IMR-90 (cell line): ENCODE results near the gene SIK2. TPM values are rescaled to one million over a fixed set of nuclear protein-coding genes. Genes with fewer than 3 reads are reported as not detected.

Experiments
- ATAC-seq: fragments of 200-7000 bp; cut with Tn5 transposase; 2 replicates; pipeline ENCODE4 v1.9.1; 2020; ENCODE audit warnings: low read depth, mild to moderate bottlenecking, moderate library complexity
- BruUV-seq: library from RNA; stranded (reverse); fragments of 400-500 nt; replicated peaks from 2 replicates; lab custom pipeline; 2021; lab: Mats Ljungman, UMichigan
- CTCF ChIA-PET: fragments of 300-600 bp; formaldehyde crosslinking; extraction: SDS; loops from one replicate; lab custom pipeline; 2021; ENCODE audit warnings: antibody characterized with exemption; lab: Yijun Ruan, JAX
- POLR2A ChIA-PET: fragments of 300-600 bp; sonication (Branson Sonifier 250); formaldehyde crosslinking; loops from one replicate; lab custom pipeline; 2022; ENCODE audit warnings: antibody characterized with exemption; ENCODE audit not compliant: unreplicated experiment; lab: Charles Lee
- DNase-seq: peaks from one replicate; pipeline ENCODE4 v3.0.0; 2013
- H2AFZ ChIP-seq: replicated peaks from 2 replicates; pipeline ENCODE3; 2013; ENCODE audit warnings: low read length, mild to moderate bottlenecking; ENCODE audit not compliant: poor library complexity
- H2AK5ac ChIP-seq: 2 replicates; pipeline ENCODE4 v1.6.1; 2013; ENCODE audit warnings: low read depth, low read length, inconsistent platforms
- H2AK9ac ChIP-seq: replicated peaks from 2 replicates; pipeline ENCODE3; 2013; ENCODE audit warnings: mild to moderate bottlenecking, low read depth, low read length, moderate library complexity; ENCODE audit not compliant: poor library complexity
- H2BK120ac ChIP-seq: 2 replicates; pipeline ENCODE4 v1.6.1; 2013; ENCODE audit warnings: low read depth, low read length, inconsistent platforms
- H2BK15ac ChIP-seq: 3 replicates; pipeline ENCODE4 v1.6.1; 2013; ENCODE audit warnings: low read depth, low read length, inconsistent platforms
- H2BK20ac ChIP-seq: 2 replicates; pipeline ENCODE4 v1.6.1; 2013; ENCODE audit warnings: low read depth, mild to moderate bottlenecking, inconsistent platforms, low read length, moderate library complexity
- H2BK5ac ChIP-seq: 2 replicates; pipeline ENCODE4 v1.6.1; 2013; ENCODE audit warnings: mild to moderate bottlenecking, low read depth, low read length, inconsistent platforms; ENCODE audit not compliant: poor library complexity, severe bottlenecking
- H3K14ac ChIP-seq: replicated peaks from 2 replicates; pipeline ENCODE4 v1.6.1; 2013; ENCODE audit warnings: low read depth, low read length, inconsistent platforms
- H3K18ac ChIP-seq: 2 replicates; pipeline ENCODE4 v1.6.1; 2013; ENCODE audit warnings: low read depth, low read length, control low read depth
- H3K23ac ChIP-seq: 2 replicates; pipeline ENCODE4 v1.6.1; 2013; ENCODE audit warnings: low read depth, low read length, inconsistent platforms
- H3K27ac ChIP-seq: 2 replicates; pipeline ENCODE4 v1.5.1; 2013; ENCODE audit warnings: mild to moderate bottlenecking, control low read depth, low read length; ENCODE audit not compliant: insufficient read depth
- H3K27me3 ChIP-seq: 2 replicates; pipeline ENCODE4 v1.6.1; 2013; ENCODE audit warnings: low read length; ENCODE audit not compliant: control insufficient read depth, insufficient read depth
- H3K36me3 ChIP-seq: 2 replicates; pipeline ENCODE4 v1.6.1; 2013; ENCODE audit warnings: low read length, mixed read lengths; ENCODE audit not compliant: control insufficient read depth, insufficient read depth
- H3K4ac ChIP-seq: 2 replicates; pipeline ENCODE4 v1.6.1; 2013; ENCODE audit warnings: low read depth, low read length, inconsistent platforms
- H3K4me1 ChIP-seq: 2 replicates; pipeline ENCODE4 v1.6.1; 2013; ENCODE audit warnings: low read length, mixed read lengths; ENCODE audit not compliant: control insufficient read depth, insufficient read depth
- H3K4me2 ChIP-seq: 2 replicates; pipeline ENCODE4 v1.6.1; 2013; ENCODE audit warnings: low read depth, mild to moderate bottlenecking, control low read depth, low read length, moderate library complexity
- H3K4me3 ChIP-seq: 2 replicates; pipeline ENCODE4 v1.5.1; 2013; ENCODE audit warnings: low read depth, mild to moderate bottlenecking, control low read depth, low read length, moderate library complexity; ENCODE audit not compliant: insufficient read depth
- H3K56ac ChIP-seq: 2 replicates; pipeline ENCODE4 v1.6.1; 2013; ENCODE audit warnings: low read length, inconsistent platforms; ENCODE audit not compliant: insufficient read depth; ENCODE audit errors: extremely low read depth
- H3K79me1 ChIP-seq, 2 experiments: 2 replicates each; pipeline ENCODE4 v1.6.1; 2013; ENCODE audit warnings: low read length in 2 of 2, inconsistent platforms in 1 of 2, low read depth in 1 of 2
- H3K9ac ChIP-seq: 2 replicates; pipeline ENCODE4 v1.6.1; 2013; ENCODE audit warnings: low read depth, low read length, control low read depth
- H3K9me1 ChIP-seq: 2 replicates; pipeline ENCODE4 v1.6.1; 2013; ENCODE audit warnings: low read length, inconsistent platforms; ENCODE audit not compliant: insufficient read depth
- H3K9me3 ChIP-seq: 2 replicates; pipeline ENCODE4 v1.6.1; 2013; ENCODE audit warnings: low read length; ENCODE audit not compliant: control insufficient read depth, insufficient read depth
- H4K20me1 ChIP-seq: 2 replicates; pipeline ENCODE4 v1.6.1; 2013; ENCODE audit warnings: low read length, inconsistent platforms; ENCODE audit not compliant: insufficient read depth
- H4K5ac ChIP-seq: 2 replicates; pipeline ENCODE4 v1.6.1; 2013; ENCODE audit warnings: mild to moderate bottlenecking, low read depth, low read length, control low read depth
- H4K8ac ChIP-seq, 2 experiments: 2 replicates each; pipeline ENCODE4 v1.6.1; 2013; ENCODE audit warnings: low read depth in 2 of 2, low read length in 2 of 2, control low read depth in 1 of 2, inconsistent platforms in 1 of 2
- H4K91ac ChIP-seq: 2 replicates; pipeline ENCODE4 v1.6.1; 2013; ENCODE audit warnings: low read depth, low read length, inconsistent platforms; ENCODE audit not compliant: insufficient read depth
- BHLHE40 ChIP-seq: fragments of 150-350 bp; IDR thresholded peaks from 2 replicates; pipeline ENCODE4 v1.6.1; 2016; ENCODE audit warnings: mild to moderate bottlenecking, low read depth, low read length
- CEBPB ChIP-seq: IDR thresholded peaks from 2 replicates; pipeline ENCODE4 v1.6.1; 2012; ENCODE audit warnings: low read depth, low read length, improper control_type of control experiment
- CHD1 ChIP-seq: IDR thresholded peaks from 2 replicates; pipeline ENCODE4 v1.6.1; 2012; ENCODE audit warnings: low read depth, low read length, improper control_type of control experiment
- CTCF ChIP-seq: conservative IDR thresholded peaks from 2 replicates; pipeline ENCODE4 v1.5.1; 2012; ENCODE audit warnings: mild to moderate bottlenecking, low read depth, low read length, improper control_type of control experiment
- FOS ChIP-seq: fragments of 150-350 bp; IDR thresholded peaks from 2 replicates; pipeline ENCODE4 v1.6.1; 2016; ENCODE audit warnings: low read depth, low read length
- POLR2A ChIP-seq: IDR thresholded peaks from 2 replicates; pipeline ENCODE4 v1.6.1; 2012; ENCODE audit warnings: mild to moderate bottlenecking, low read depth, low read length
- RCOR1 ChIP-seq: IDR thresholded peaks from 2 replicates; pipeline ENCODE4 v1.6.1; 2012; ENCODE audit warnings: mild to moderate bottlenecking, low read length, improper control_type of control experiment; ENCODE audit not compliant: insufficient replicate concordance
- SMC3 ChIP-seq: fragments of 150-350 bp; IDR thresholded peaks from 2 replicates; pipeline ENCODE4 v1.6.1; 2016; ENCODE audit warnings: low read depth, mild to moderate bottlenecking, antibody characterized with exemption, low read length, moderate library complexity
- WGBS, 2 experiments: methylation state at CpG; one replicate each; pipeline versions ENCODE4 v1.1.5 to v1.1.7; 2013; ENCODE audit warnings: missing lambda C conversion rate in 2 of 2; ENCODE audit not compliant: insufficient read length in 1 of 2; ENCODE audit errors: extremely low coverage in 2 of 2; 5-methylcytosine and 5-hydroxymethylcytosine counted together
- dilution Hi-C: fragments of 300-500 bp; cut with HindIII; formaldehyde crosslinking; loops from one replicate; pipeline ENCODE4 v1.14.3; 2018; ENCODE audit warnings: low sequenced_read_pairs; ENCODE audit not compliant: unreplicated experiment
- in situ Hi-C: fragments of 300-500 bp; cut with MboI; formaldehyde crosslinking; loops from 3 replicates; pipeline ENCODE4 v1.14.3; 2019; ENCODE audit warnings: low sequenced_read_pairs, inconsistent platforms, mixed read lengths
- intact Hi-C: fragments of 100-400 bp; cut with micrococcal nuclease; formaldehyde crosslinking; loops from 2 replicates; pipeline ENCODE4 v1.10.0; 2022
- polyA plus RNA-seq, 3 experiments: library from polyadenylated mRNA; depleted of rRNA; stranded (reverse); fragments of >200 nt; gene quantifications; 2 replicates each; pipeline ENCODE4 v1.2.3, GENCODE V29; 2012; ENCODE audit warnings: low replicate concordance in 1 of 3
- total RNA-seq: library from RNA; depleted of rRNA; stranded (reverse); fragments of >200 nt; gene quantifications from 2 replicates; pipeline ENCODE4 v1.2.3, GENCODE V29; 2012
- TF ChIP-seq, protein P1 (sequence below): fragments of 150-350 bp; IDR thresholded peaks from 2 replicates; pipeline ENCODE4 v1.6.1; 2017; ENCODE audit warnings: mild to moderate bottlenecking, antibody characterized with exemption, low read length, low read depth
- TF ChIP-seq, protein P2 (sequence below): fragments of 150-350 bp; IDR thresholded peaks from 2 replicates; pipeline ENCODE4 v1.6.1; 2016; ENCODE audit warnings: low read depth, mild to moderate bottlenecking, low read length, moderate library complexity, borderline replicate concordance

The SIK2 gene
- total and polyA plus RNA-seq, 2 of the 4 experiments (the other 2 are of a cell fraction): 7.9 to 10.4 TPM

GRCh38 chr11:111601636-111601978 lies 642 bp upstream of the SIK2 start:
- Histone ChIP-seq H3K56ac (peak overlapping the region; percentile 39; the same call in 1 of the 2 replicates), H3K4ac (peak overlapping the region; percentile 59; the same call in 1 of the 2 replicates), H4K5ac (no peak overlapping the region), H4K20me1 (peaks cover 22% of the 10 kb centered on the region; the same call in 1 of the 2 replicates), H3K4me3 (peak overlapping the region; percentile 35), H2AK5ac (no peak overlapping the region), H2BK5ac (no peak overlapping the region), H3K79me1 (peaks cover 0 to 16% of the 10 kb centered on the region in 2 experiments; a peak in 3 of 4 replicates), H3K27ac (0 out of 2 replicates have a peak overlapping the region, but pooled peaks have one; percentile 14), H3K18ac (no peak overlapping the region), H3K14ac (peak overlapping the region; percentile 57), H2AK9ac (peak overlapping the region; percentile 60), H3K9me1 (no peaks in the 10 kb centered on the region; the same call in 1 of the 2 replicates), H3K9ac (peak overlapping the region; percentile 38), H2BK20ac (peak overlapping the region; percentile 53; the same call in 1 of the 2 replicates), H3K4me1 (peaks cover 2% of the 10 kb centered on the region; the same call in 1 of the 2 replicates), H2BK120ac (peak overlapping the region; percentile 73), H3K36me3 (no peaks in the 10 kb centered on the region), H2BK15ac (peak overlapping the region; percentile 60; the same call in 2 of the 3 replicates), H4K8ac (peak overlapping the region; percentile 7 to 41; a peak in 2 of 4 replicates), H3K27me3 (no peaks in the 10 kb centered on the region), H3K4me2 (peak overlapping the region; percentile 82), H2AFZ (peak overlapping the region; percentile 93), H4K91ac (peak overlapping the region; percentile 23; the same call in 1 of the 2 replicates), H3K23ac (0 out of 2 replicates have a peak overlapping the region, but pooled peaks have one; percentile 8), H3K9me3 (no peaks in the 10 kb centered on the region)
- dilution Hi-C loops (no loop called here), in situ Hi-C loops (loop anchor here (5.0 kb wide), 1 partner anchor 176 kb away; no protein-coding TSS in a partner anchor), intact Hi-C loops (loop anchor here (2.0 to 10.0 kb wide), 2 partner anchors 37 to 93 kb away; no protein-coding TSS in a partner anchor)
- ATAC-seq: no peak
- CTCF ChIA-PET: interaction anchor here (2.6 kb wide), 1 partner anchor 175 kb away, joined by 10 read pairs; no protein-coding TSS in a partner anchor
- 3% methylated on average over 5 of the region's 9 CpGs; no CpG with 5 or more reads in 1 of the 2 experiments for WGBS, 2 experiments
- no peak for TF ChIP-seq POLR2A
- TF ChIP-seq, protein P1, sequence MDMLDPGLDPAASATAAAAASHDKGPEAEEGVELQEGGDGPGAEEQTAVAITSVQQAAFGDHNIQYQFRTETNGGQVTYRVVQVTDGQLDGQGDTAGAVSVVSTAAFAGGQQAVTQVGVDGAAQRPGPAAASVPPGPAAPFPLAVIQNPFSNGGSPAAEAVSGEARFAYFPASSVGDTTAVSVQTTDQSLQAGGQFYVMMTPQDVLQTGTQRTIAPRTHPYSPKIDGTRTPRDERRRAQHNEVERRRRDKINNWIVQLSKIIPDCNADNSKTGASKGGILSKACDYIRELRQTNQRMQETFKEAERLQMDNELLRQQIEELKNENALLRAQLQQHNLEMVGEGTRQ: no peak
- TF ChIP-seq CTCF: no peak
- no peak for TF ChIP-seq SMC3
- no peak for TF ChIP-seq CHD1
- no peak for TF ChIP-seq FOS
- TF ChIP-seq CEBPB: no peak
- TF ChIP-seq, protein P2, sequence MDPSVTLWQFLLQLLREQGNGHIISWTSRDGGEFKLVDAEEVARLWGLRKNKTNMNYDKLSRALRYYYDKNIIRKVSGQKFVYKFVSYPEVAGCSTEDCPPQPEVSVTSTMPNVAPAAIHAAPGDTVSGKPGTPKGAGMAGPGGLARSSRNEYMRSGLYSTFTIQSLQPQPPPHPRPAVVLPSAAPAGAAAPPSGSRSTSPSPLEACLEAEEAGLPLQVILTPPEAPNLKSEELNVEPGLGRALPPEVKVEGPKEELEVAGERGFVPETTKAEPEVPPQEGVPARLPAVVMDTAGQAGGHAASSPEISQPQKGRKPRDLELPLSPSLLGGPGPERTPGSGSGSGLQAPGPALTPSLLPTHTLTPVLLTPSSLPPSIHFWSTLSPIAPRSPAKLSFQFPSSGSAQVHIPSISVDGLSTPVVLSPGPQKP: no peak
- TF ChIP-seq RCOR1: no peak
- TF ChIP-seq BHLHE40: no peak
- no TSS peak for BruUV-seq
- DNase-seq: no peak
- POLR2A ChIA-PET: no interaction called here
